Endothelial cell of umbilical vein (primary cell): Measurements from ENCODE around the gene PLIN5. TPM values are rescaled to one million over a fixed set of nuclear protein-coding genes. Genes with fewer than 3 reads are reported as not detected.

ENCODE experiments used
- BruUV-seq: library from RNA; stranded (reverse); fragments of 400-500 nt; replicated peaks from 2 replicates; lab custom pipeline; 2021; lab: Mats Ljungman, UMichigan
- CTCF ChIA-PET: fragments of 300-600, 350-600 bp; sonication (Branson Sonifier 250); formaldehyde crosslinking; loops from one replicate; lab custom pipeline; 2021; ENCODE audit warnings: antibody characterized with exemption, inconsistent platforms; lab: Charles Lee
- POLR2A ChIA-PET: fragments of 300-600, 350-600 bp; sonication (Branson Sonifier 250); formaldehyde crosslinking; loops from one replicate; lab custom pipeline; 2021; ENCODE audit warnings: antibody characterized with exemption, inconsistent platforms; lab: Charles Lee
- DNase-seq: peaks from one replicate; pipeline ENCODE4 v3.0.0-alpha.2; 2011; ENCODE audit warnings: low read depth, low spot score
- FAIRE-seq: peaks from 2 replicates; lab custom pipeline; 2011; peaks lifted over from hg19 to GRCh38; lab: Jason Lieb, UNC
- H2AFZ ChIP-seq: 2 replicates; pipeline ENCODE4 v1.6.0; 2012; ENCODE audit warnings: low read depth, low read length, control low read depth, inconsistent platforms
- H3K27ac ChIP-seq: 2 replicates; pipeline ENCODE4 v1.5.1; 2011; ENCODE audit warnings: low read depth, mild to moderate bottlenecking, control low read depth, low read length, moderate library complexity; ENCODE audit not compliant: insufficient read depth
- H3K27me3 ChIP-seq, 2 experiments: 2 replicates each; pipeline versions ENCODE4 v1.6.0 to v1.6.1; 2011; ENCODE audit warnings: low read length in 2 of 2, mixed read lengths in 1 of 2; ENCODE audit not compliant: control insufficient read depth in 2 of 2, insufficient read depth in 2 of 2
- H3K36me3 ChIP-seq, 2 experiments: 2 replicates in 1 of 2; 3 replicates in 1 of 2; pipeline ENCODE4 v1.5.1; 2011; ENCODE audit warnings: low read length in 2 of 2, mild to moderate bottlenecking in 1 of 2, moderate library complexity in 1 of 2; ENCODE audit not compliant: control insufficient read depth in 2 of 2, insufficient read depth in 2 of 2; ENCODE audit errors: extremely low read depth in 1 of 2
- H3K4me1 ChIP-seq: 3 replicates; pipeline ENCODE4 v1.5.1; 2011; ENCODE audit warnings: mild to moderate bottlenecking, low read length; ENCODE audit not compliant: control insufficient read depth, insufficient read depth; ENCODE audit errors: extremely low read depth
- H3K4me2 ChIP-seq: 2 replicates; pipeline ENCODE4 v1.6.1; 2011; ENCODE audit warnings: low read length, control low read depth, mixed read lengths; ENCODE audit not compliant: insufficient read depth
- H3K4me3 ChIP-seq, 3 experiments: fragments of 200-600 bp in 1 of 3; sonication (generic), shearing (Covaris generic) in 1 of 3; replicated peaks in 1 of 3; 2 replicates each; pipeline ENCODE4 v1.5.1; 2011 to 2016; ENCODE audit warnings: control low read depth in 3 of 3, low read length in 3 of 3, mild to moderate bottlenecking in 2 of 3, inconsistent platforms in 1 of 3, low read depth in 1 of 3, moderate library complexity in 1 of 3; ENCODE audit not compliant: insufficient read depth in 1 of 3
- H3K79me2 ChIP-seq: 2 replicates; pipeline ENCODE4 v1.6.0; 2012; ENCODE audit warnings: low read length, inconsistent platforms; ENCODE audit not compliant: control insufficient read depth, insufficient read depth
- H3K9ac ChIP-seq: replicated peaks from 2 replicates; pipeline ENCODE3; 2011; ENCODE audit warnings: low read length, control low read depth; ENCODE audit not compliant: insufficient read depth; ENCODE audit errors: extremely low read depth
- H3K9me1 ChIP-seq: replicated peaks from 3 replicates; pipeline ENCODE4 v1.6.0; 2011; ENCODE audit warnings: mild to moderate bottlenecking, low read length; ENCODE audit not compliant: control insufficient read depth, insufficient read depth; ENCODE audit errors: extremely low read depth
- H3K9me3 ChIP-seq: replicated peaks from 2 replicates; pipeline ENCODE4 v1.5.1; 2012; ENCODE audit warnings: low read length, inconsistent platforms; ENCODE audit not compliant: control insufficient read depth, insufficient read depth
- H4K20me1 ChIP-seq: replicated peaks from 2 replicates; pipeline ENCODE3; 2011; ENCODE audit warnings: mild to moderate bottlenecking, low read length; ENCODE audit not compliant: control insufficient read depth, insufficient read depth; ENCODE audit errors: extremely low read depth
- EZH2 ChIP-seq: IDR thresholded peaks from 2 replicates; pipeline ENCODE4 v1.6.1; 2012; ENCODE audit warnings: borderline replicate concordance, low read depth, mild to moderate bottlenecking, moderate library complexity, low read length, inconsistent platforms; ENCODE audit not compliant: severe bottlenecking
- FOS ChIP-seq: IDR thresholded peaks from 2 replicates; pipeline ENCODE4 v1.6.1; 2011; ENCODE audit warnings: mild to moderate bottlenecking, low read length, moderate library complexity, borderline replicate concordance; ENCODE audit not compliant: insufficient read depth
- GATA2 ChIP-seq: IDR thresholded peaks from 2 replicates; pipeline ENCODE4 v1.7.0; 2011; ENCODE audit warnings: low read depth, mild to moderate bottlenecking, moderate library complexity, mixed read lengths, low read length; ENCODE audit not compliant: insufficient read length, insufficient read depth
- JUN ChIP-seq: IDR thresholded peaks from 2 replicates; pipeline ENCODE4 v1.6.1; 2011; ENCODE audit warnings: borderline replicate concordance, low read depth; ENCODE audit not compliant: insufficient read length, insufficient read depth
- MYC ChIP-seq: IDR thresholded peaks from one replicate; pipeline ENCODE4 v1.6.1; 2011; ENCODE audit warnings: mild to moderate bottlenecking, low read depth, low read length
- POLR2A ChIP-seq: IDR thresholded peaks from 2 replicates; pipeline ENCODE4 v1.6.1; 2012; ENCODE audit warnings: low read depth, mild to moderate bottlenecking, control low read depth, low read length
- POLR2AphosphoS5 ChIP-seq: IDR thresholded peaks from 2 replicates; pipeline ENCODE4 v1.6.1; 2012; ENCODE audit warnings: low read depth, mild to moderate bottlenecking, control low read depth, low read length, moderate library complexity; ENCODE audit not compliant: insufficient read depth
- dilution Hi-C: fragments of 300-500 bp; cut with MboI; formaldehyde crosslinking; loops from one replicate; pipeline ENCODE4 v1.15.0; 2019; ENCODE audit warnings: low sequenced_read_pairs; ENCODE audit not compliant: extremely low pct_ligation_motif_present
- intact Hi-C: fragments of 100-400 bp; cut with micrococcal nuclease; formaldehyde crosslinking; loops from one replicate; pipeline ENCODE4 v1.10.0; 2022
- polyA plus RNA-seq, 4 experiments: library from polyadenylated mRNA; depleted of rRNA in 3 of 4; stranded (reverse) in 3 of 4; unstranded in 1 of 4; fragments of >200 nt; gene quantifications; 2 replicates each; pipeline versions ENCODE4 v1.2.1 to v1.2.3, GENCODE V29; 2011 to 2012; ENCODE audit warnings: missing spikeins in 1 of 4
- total RNA-seq: library from RNA; stranded (reverse); gene quantifications from 2 replicates; pipeline ENCODE4 v1.2.3, GENCODE V29; 2021
- TF ChIP-seq, protein P1 (sequence below), 2 donors: IDR thresholded peaks; 1 replicate in 1 of 2; 2 replicates in 1 of 2; pipeline ENCODE4 v1.5.1; 2011; ENCODE audit warnings: low read length in 2 of 2, mild to moderate bottlenecking in 2 of 2, moderate library complexity in 2 of 2, control low read depth in 1 of 2, inconsistent platforms in 1 of 2, low read depth in 1 of 2; ENCODE audit not compliant: insufficient read depth in 1 of 2; ENCODE audit errors: extremely low read depth in 1 of 2
- TF ChIP-seq, protein P2 (sequence below): IDR thresholded peaks from 2 replicates; pipeline ENCODE4 v1.6.1; 2011; ENCODE audit not compliant: insufficient read depth, insufficient read length

PLIN5 gene
- total and polyA plus RNA-seq, 2 donors (not counting 3 experiments of a cell fraction or from before 2014, with no cell fraction given): 0.17 to 0.24 TPM

DNA sequence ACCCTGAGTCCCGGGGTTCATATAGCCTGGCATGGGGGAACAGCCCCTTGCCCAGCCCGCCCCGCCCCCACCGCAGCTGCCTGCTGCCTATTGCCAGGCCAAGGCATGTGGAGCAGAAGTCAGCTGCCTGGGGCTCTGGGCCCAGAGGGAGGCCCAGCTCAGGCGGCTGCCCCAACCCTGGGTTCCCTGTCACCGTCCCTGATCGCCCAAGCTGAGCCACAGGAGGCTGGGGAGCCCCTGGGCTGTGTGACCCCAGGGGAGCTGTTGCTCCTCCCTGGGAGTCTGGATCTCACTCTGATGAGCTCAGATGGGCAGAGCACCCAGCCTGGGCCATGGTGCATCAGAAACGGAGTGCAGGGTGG lies 18.1 kb downstream of the PLIN5 start:
- H3K79me2 ChIP-seq: no peaks in the 10 kb centered on the region
- intact Hi-C loops: no loop called here
- no peak for TF ChIP-seq POLR2AphosphoS5
- TF ChIP-seq MYC: no peak
- TF ChIP-seq FOS: no peak
- TF ChIP-seq POLR2A: no peak
- no peak for TF ChIP-seq JUN
- TF ChIP-seq EZH2: no peak
- TF ChIP-seq, protein P1, sequence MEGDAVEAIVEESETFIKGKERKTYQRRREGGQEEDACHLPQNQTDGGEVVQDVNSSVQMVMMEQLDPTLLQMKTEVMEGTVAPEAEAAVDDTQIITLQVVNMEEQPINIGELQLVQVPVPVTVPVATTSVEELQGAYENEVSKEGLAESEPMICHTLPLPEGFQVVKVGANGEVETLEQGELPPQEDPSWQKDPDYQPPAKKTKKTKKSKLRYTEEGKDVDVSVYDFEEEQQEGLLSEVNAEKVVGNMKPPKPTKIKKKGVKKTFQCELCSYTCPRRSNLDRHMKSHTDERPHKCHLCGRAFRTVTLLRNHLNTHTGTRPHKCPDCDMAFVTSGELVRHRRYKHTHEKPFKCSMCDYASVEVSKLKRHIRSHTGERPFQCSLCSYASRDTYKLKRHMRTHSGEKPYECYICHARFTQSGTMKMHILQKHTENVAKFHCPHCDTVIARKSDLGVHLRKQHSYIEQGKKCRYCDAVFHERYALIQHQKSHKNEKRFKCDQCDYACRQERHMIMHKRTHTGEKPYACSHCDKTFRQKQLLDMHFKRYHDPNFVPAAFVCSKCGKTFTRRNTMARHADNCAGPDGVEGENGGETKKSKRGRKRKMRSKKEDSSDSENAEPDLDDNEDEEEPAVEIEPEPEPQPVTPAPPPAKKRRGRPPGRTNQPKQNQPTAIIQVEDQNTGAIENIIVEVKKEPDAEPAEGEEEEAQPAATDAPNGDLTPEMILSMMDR (IDR thresholded peaks at IDR 0.05; ENCODE audit: extremely low read depth in 1 of 2, insufficient read depth in 1 of 2, low read depth in 1 of 2, low read length in 2 of 2): no peak
- no peak for TF ChIP-seq GATA2
- TF ChIP-seq, protein P2, sequence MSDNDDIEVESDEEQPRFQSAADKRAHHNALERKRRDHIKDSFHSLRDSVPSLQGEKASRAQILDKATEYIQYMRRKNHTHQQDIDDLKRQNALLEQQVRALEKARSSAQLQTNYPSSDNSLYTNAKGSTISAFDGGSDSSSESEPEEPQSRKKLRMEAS: no peak
- POLR2A ChIA-PET: interaction anchor here (0.6 kb wide), 1 partner anchor 101 kb away, joined by 3 read pairs; no protein-coding TSS in a partner anchor
- H3K9me3 ChIP-seq: no peaks in the 10 kb centered on the region
- FAIRE-seq: no peak
- H3K27ac ChIP-seq: no peak overlapping the region
- no peak overlapping the region for H2AFZ ChIP-seq
- no TSS peak for BruUV-seq
- H3K4me1 ChIP-seq: no peaks in the 10 kb centered on the region
- no peak overlapping the region for H3K4me2 ChIP-seq
- no peaks in the 10 kb centered on the region for H3K9me1 ChIP-seq
- no peaks in the 10 kb centered on the region for H4K20me1 ChIP-seq
- no peak for DNase-seq
- dilution Hi-C loops: no loop called here
- CTCF ChIA-PET: interaction anchor here (0.7 to 2.8 kb wide), 3 partner anchors 9 to 119 kb away, joined by 3 to 17 read pairs (median 7); no protein-coding TSS in a partner anchor
- no peak overlapping the region for H3K4me3 ChIP-seq
- no peaks in the 10 kb centered on the region for H3K27me3 ChIP-seq
- no peaks in the 10 kb centered on the region for H3K36me3 ChIP-seq
- no peak overlapping the region for H3K9ac ChIP-seq
